HepG2 (cell line): Measurements from ENCODE around the gene CACNA1D. TPM values are rescaled to one million over a fixed set of nuclear protein-coding genes. Genes with fewer than 3 reads are reported as not detected.

Experiments
- ARID2 ChIP-seq: sonication (generic); formaldehyde crosslinking; IDR thresholded peaks from 2 replicates; pipeline ENCODE4 v1.8.1; 2022; ENCODE audit warnings: mild to moderate bottlenecking, missing genetic modification reagents, borderline replicate concordance
- ETV5 ChIP-seq: IDR thresholded peaks from 2 replicates; pipeline ENCODE4 v1.6.1; 2018; ENCODE audit warnings: missing biosample characterization, missing genetic modification reagents, inconsistent platforms, borderline replicate concordance
- FOXO1 ChIP-seq: sonication (generic); formaldehyde crosslinking; IDR thresholded peaks from 2 replicates; pipeline ENCODE4 v1.4.0; 2020; ENCODE audit warnings: missing genetic modification reagents
- HDAC6 ChIP-seq: fragments of 200-600 bp; sonication (generic); IDR thresholded peaks from 2 replicates; pipeline ENCODE4 v1.7.0; 2017; ENCODE audit warnings: mild to moderate bottlenecking, antibody characterized with exemption, low read length, low read depth
- JARID2 ChIP-seq: sonication (generic); formaldehyde crosslinking; IDR thresholded peaks from 2 replicates; pipeline ENCODE4 v1.8.1; 2023; ENCODE audit warnings: missing genetic modification reagents, inconsistent platforms; ENCODE audit not compliant: insufficient replicate concordance
- KDM6A ChIP-seq: IDR thresholded peaks from 2 replicates; pipeline ENCODE4 v1.6.1; 2016; ENCODE audit warnings: low read depth
- KLF9 ChIP-seq: IDR thresholded peaks from 2 replicates; pipeline ENCODE4 v1.6.1; 2016; ENCODE audit warnings: low read depth
- MED1 ChIP-seq: sonication (generic); formaldehyde crosslinking; IDR thresholded peaks from 2 replicates; pipeline ENCODE4 v1.4.0; 2020; ENCODE audit warnings: missing genetic modification reagents
- POLR2G ChIP-seq: fragments of 200-400 bp; formaldehyde crosslinking; IDR thresholded peaks from 2 replicates; pipeline ENCODE4 v1.6.1; 2018; ENCODE audit warnings: mild to moderate bottlenecking, low read depth, low read length, moderate library complexity
- RARA ChIP-seq: IDR thresholded peaks from 2 replicates; pipeline ENCODE4 v1.6.1; 2016; ENCODE audit warnings: missing genetic modification reagents, missing compliant biosample characterization
- RELA ChIP-seq: sonication (generic); formaldehyde crosslinking; IDR thresholded peaks from 2 replicates; pipeline ENCODE4 v1.4.0; 2020; ENCODE audit warnings: missing genetic modification reagents
- RFX1 ChIP-seq: fragments of 450-650 bp; IDR thresholded peaks from 2 replicates; pipeline ENCODE4 v1.6.1; 2017
- SIN3A ChIP-seq: IDR thresholded peaks from 2 replicates; pipeline ENCODE4 v1.6.1; 2011; ENCODE audit warnings: low read depth, mild to moderate bottlenecking, control low read depth, low read length, borderline replicate concordance
- SP4 ChIP-seq: sonication (generic); formaldehyde crosslinking; IDR thresholded peaks from 2 replicates; pipeline ENCODE4 v1.8.1; 2023; ENCODE audit warnings: mild to moderate bottlenecking, missing genetic modification reagents
- STAT5B ChIP-seq: sonication (generic); formaldehyde crosslinking; IDR thresholded peaks from 2 replicates; pipeline ENCODE4 v1.4.0; 2020; ENCODE audit warnings: missing genetic modification reagents
- TBX3 ChIP-seq: fragments of 450-650 bp; IDR thresholded peaks from 2 replicates; pipeline ENCODE4 v1.6.1; 2017; ENCODE audit warnings: antibody characterized with exemption, mild to moderate bottlenecking, inconsistent platforms, borderline replicate concordance
- ZBTB7B ChIP-seq: sonication (generic); formaldehyde crosslinking; IDR thresholded peaks from 2 replicates; pipeline ENCODE4 v1.4.0; 2020; ENCODE audit warnings: missing genetic modification reagents
- ZNF12 ChIP-seq: sonication (generic); formaldehyde crosslinking; IDR thresholded peaks from 2 replicates; pipeline ENCODE4 v1.5.0; 2020; ENCODE audit warnings: missing genetic modification reagents
- ZNF333 ChIP-seq: sonication (generic); formaldehyde crosslinking; IDR thresholded peaks from 2 replicates; pipeline ENCODE4 v1.4.0; 2020; ENCODE audit warnings: mild to moderate bottlenecking, missing genetic modification reagents, borderline replicate concordance
- ZNF564 ChIP-seq: sonication (generic); formaldehyde crosslinking; IDR thresholded peaks from 2 replicates; pipeline ENCODE4 v1.8.1; 2023; ENCODE audit warnings: mild to moderate bottlenecking, missing genetic modification reagents
- ZNF605 ChIP-seq: sonication (generic); formaldehyde crosslinking; IDR thresholded peaks from 2 replicates; pipeline ENCODE4 v1.8.0; 2022; ENCODE audit warnings: mild to moderate bottlenecking, missing genetic modification reagents
- polyA plus RNA-seq, 8 experiments: library from polyadenylated mRNA; depleted of rRNA in 3 of 8; stranded (reverse) in 7 of 8; unstranded in 1 of 8; fragments of >200 nt; fragmentation: Illumina TruSeq in 4 of 8; extraction: Trizol in 4 of 8; gene quantifications; 2 replicates each; pipeline versions ENCODE4 v1.2.1 to v1.2.3, GENCODE V29; 2011 to 2016; ENCODE audit warnings: low read depth in 4 of 8, missing spikeins in 1 of 8, mixed read lengths in 1 of 8; ENCODE audit not compliant: insufficient read depth in 1 of 8
- total RNA-seq, 5 experiments: library from RNA; depleted of rRNA; stranded (reverse); fragments of >200 nt; fragmentation: Illumina TruSeq; extraction: Trizol; gene quantifications; 2 replicates each; pipeline ENCODE4 v1.2.3, GENCODE V29; 2016; ENCODE audit warnings: low read depth in 1 of 5
- TF ChIP-seq, protein P1 (sequence below): sonication (generic); formaldehyde crosslinking; IDR thresholded peaks from 2 replicates; pipeline ENCODE4 v1.9.0; 2022; ENCODE audit warnings: missing genetic modification reagents, mild to moderate bottlenecking, borderline replicate concordance
- TF ChIP-seq, protein P2 (sequence below): sonication (generic); formaldehyde crosslinking; IDR thresholded peaks from 2 replicates; pipeline ENCODE4 v1.8.1; 2023; ENCODE audit warnings: mild to moderate bottlenecking, inconsistent platforms, moderate library complexity, missing genetic modification reagents, borderline replicate concordance
- TF ChIP-seq, protein P3 (sequence below): IDR thresholded peaks from 2 replicates; pipeline ENCODE4 v1.6.1; 2012; ENCODE audit warnings: low read depth, low read length, improper control_type of control experiment
- TF ChIP-seq, protein P4 (sequence below): sonication (generic); formaldehyde crosslinking; IDR thresholded peaks from 2 replicates; pipeline ENCODE4 v1.4.0; 2020; ENCODE audit warnings: mild to moderate bottlenecking, missing genetic modification reagents

The CACNA1D gene
- total and polyA plus RNA-seq, 2 of the 13 experiments (the other 11 are each of a cell fraction or from before 2014, with no cell fraction given): 0.26 to 0.38 TPM

DNA sequence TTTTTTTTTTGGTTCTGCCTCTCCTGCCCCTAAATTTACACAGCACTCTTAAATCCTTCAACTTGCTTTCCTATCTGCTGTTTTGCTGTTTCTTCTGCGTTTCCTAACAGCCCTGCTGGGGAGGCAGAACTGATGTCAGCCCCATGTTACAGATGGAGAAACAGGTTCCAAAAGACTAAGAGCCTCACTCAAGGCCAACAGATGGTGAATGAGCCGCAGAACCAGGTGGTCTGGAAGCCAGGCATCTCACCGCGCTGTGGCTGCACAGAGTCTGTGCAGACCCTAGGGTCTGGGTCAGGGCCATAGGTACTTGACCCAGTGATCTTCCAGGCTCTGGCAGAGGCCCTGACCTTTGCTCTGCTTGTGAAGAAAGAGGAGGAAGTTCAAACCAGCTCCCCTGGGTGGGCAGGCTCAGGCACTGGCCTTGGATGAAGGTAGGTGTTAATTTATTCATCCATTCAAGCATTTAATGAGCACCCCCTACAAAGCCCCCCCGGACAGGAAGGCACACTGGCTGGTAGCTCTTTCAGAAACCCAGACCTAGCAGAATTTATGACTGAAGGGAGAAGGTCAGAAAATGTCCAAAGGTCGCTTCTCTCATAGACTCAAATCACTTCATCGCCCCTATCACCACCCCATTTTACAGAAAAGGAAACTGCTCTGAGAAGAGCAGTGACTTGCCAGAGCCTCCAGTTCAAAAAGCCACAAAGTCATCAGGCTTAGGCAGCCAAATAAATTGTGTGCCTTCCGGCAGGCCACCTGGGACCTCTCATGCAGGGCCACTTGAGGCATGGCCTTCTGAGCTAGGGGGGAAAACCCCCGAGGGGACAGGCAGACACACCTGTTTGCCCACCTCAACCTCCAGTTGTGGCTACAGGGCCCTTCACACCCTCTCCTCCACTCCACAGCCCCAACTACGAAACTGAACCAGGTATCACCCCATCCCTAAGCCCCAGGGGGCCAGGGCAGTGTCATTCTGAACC, 349.1 kb downstream of the CACNA1D start (continued):
- TF ChIP-seq, protein P1, sequence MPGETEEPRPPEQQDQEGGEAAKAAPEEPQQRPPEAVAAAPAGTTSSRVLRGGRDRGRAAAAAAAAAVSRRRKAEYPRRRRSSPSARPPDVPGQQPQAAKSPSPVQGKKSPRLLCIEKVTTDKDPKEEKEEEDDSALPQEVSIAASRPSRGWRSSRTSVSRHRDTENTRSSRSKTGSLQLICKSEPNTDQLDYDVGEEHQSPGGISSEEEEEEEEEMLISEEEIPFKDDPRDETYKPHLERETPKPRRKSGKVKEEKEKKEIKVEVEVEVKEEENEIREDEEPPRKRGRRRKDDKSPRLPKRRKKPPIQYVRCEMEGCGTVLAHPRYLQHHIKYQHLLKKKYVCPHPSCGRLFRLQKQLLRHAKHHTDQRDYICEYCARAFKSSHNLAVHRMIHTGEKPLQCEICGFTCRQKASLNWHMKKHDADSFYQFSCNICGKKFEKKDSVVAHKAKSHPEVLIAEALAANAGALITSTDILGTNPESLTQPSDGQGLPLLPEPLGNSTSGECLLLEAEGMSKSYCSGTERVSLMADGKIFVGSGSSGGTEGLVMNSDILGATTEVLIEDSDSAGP (CRISPR knock-in tag): no peak; the same call in 1 of the 2 replicates
- TF ChIP-seq, protein P2, sequence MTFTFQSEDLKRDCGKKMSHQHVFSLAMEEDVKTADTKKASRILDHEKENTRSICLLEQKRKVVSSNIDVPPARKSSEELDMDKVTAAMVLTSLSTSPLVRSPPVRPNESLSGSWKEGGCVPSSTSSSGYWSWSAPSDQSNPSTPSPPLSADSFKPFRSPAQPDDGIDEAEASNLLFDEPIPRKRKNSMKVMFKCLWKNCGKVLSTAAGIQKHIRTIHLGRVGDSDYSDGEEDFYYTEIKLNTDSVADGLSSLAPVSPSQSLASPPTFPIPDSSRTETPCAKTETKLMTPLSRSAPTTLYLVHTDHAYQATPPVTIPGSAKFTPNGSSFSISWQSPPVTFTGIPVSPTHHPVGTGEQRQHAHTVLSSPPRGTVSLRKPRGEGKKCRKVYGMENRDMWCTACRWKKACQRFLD (CRISPR knock-in tag): no peak
- 0 out of 2 replicates have a peak, but pooled peaks have one; percentile 38 for TF ChIP-seq KDM6A (CRISPR knock-in tag)
- no peak for TF ChIP-seq RFX1
- TF ChIP-seq KLF9: 0 out of 2 replicates have a peak, but pooled peaks have one; percentile 16
- no peak for TF ChIP-seq SP4 (CRISPR knock-in tag)
- TF ChIP-seq SIN3A: 0 out of 2 replicates have a peak, but pooled peaks have one; percentile 30
- no peak for TF ChIP-seq STAT5B
- no peak for TF ChIP-seq ZNF12 (CRISPR knock-in tag)
- TF ChIP-seq ZNF333 (CRISPR knock-in tag): no peak
- no peak for TF ChIP-seq ZNF564 (CRISPR knock-in tag)
- peak; percentile 68 for TF ChIP-seq ETV5 (CRISPR knock-in tag)
- TF ChIP-seq, protein P3, sequence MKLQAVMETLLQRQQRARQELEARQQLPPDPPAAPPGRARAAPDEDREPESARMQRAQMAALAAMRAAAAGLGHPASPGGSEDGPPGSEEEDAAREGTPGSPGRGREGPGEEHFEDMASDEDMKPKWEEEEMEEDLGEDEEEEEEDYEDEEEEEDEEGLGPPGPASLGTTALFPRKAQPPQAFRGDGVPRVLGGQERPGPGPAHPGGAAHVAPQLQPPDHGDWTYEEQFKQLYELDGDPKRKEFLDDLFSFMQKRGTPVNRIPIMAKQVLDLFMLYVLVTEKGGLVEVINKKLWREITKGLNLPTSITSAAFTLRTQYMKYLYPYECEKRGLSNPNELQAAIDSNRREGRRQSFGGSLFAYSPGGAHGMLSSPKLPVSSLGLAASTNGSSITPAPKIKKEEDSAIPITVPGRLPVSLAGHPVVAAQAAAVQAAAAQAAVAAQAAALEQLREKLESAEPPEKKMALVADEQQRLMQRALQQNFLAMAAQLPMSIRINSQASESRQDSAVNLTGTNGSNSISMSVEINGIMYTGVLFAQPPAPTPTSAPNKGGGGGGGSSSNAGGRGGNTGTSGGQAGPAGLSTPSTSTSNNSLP: 0 out of 2 replicates have a peak, but pooled peaks have one; percentile 32
- peak; percentile 88 for TF ChIP-seq RARA (CRISPR knock-in tag)
- TF ChIP-seq RELA: no peak
- peak; percentile 73 for TF ChIP-seq ZBTB7B (CRISPR knock-in tag)
- peak; percentile 54 for TF ChIP-seq JARID2
- no peak for TF ChIP-seq HDAC6
- peak; percentile 76 for TF ChIP-seq MED1 (CRISPR knock-in tag)
- peak; percentile 89 for TF ChIP-seq FOXO1
- TF ChIP-seq POLR2G: peak; percentile 71
- peak; percentile 12; the same call in 1 of the 2 replicates for TF ChIP-seq ARID2
- peak; percentile 96 for TF ChIP-seq TBX3
- TF ChIP-seq ZNF605 (CRISPR knock-in tag): peak; percentile 67; the same call in 1 of the 2 replicates
- TF ChIP-seq, protein P4, sequence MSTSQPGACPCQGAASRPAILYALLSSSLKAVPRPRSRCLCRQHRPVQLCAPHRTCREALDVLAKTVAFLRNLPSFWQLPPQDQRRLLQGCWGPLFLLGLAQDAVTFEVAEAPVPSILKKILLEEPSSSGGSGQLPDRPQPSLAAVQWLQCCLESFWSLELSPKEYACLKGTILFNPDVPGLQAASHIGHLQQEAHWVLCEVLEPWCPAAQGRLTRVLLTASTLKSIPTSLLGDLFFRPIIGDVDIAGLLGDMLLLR: peak; percentile 57; the same call in 1 of the 2 replicates
